Activated naive CD4-positive, alpha-beta T cell treated with anti-CD3 and anti-CD28 coated beads for 36 hours (primary cell): ENCODE data around the gene PPP1R1B. TPM values are rescaled to one million over a fixed set of nuclear protein-coding genes. Genes with fewer than 3 reads are reported as not detected.

ENCODE experiments used
- CTCF ChIA-PET: fragments of 350-600 bp; sonication (Branson Sonifier 250); formaldehyde crosslinking; loops from one replicate; lab custom pipeline; 2021; ENCODE audit warnings: antibody characterized with exemption; lab: Charles Lee
- DNase-seq: peaks from one replicate; pipeline ENCODE4 v3.0.0-alpha.2; 2020
- H3K27ac Mint-ChIP-seq: one replicate; pipeline ENCODE4 v1.8.0; 2021; ENCODE audit warnings: mild to moderate bottlenecking, mixed read lengths
- H3K27me3 Mint-ChIP-seq: one replicate; pipeline ENCODE4 v1.8.0; 2021; ENCODE audit warnings: low read depth, mixed read lengths
- H3K36me3 Mint-ChIP-seq: one replicate; pipeline ENCODE4 v1.8.0; 2021; ENCODE audit warnings: low read depth, mixed read lengths
- H3K4me1 Mint-ChIP-seq: one replicate; pipeline ENCODE4 v1.8.0; 2021; ENCODE audit warnings: low read depth, mixed read lengths
- H3K4me3 Mint-ChIP-seq: one replicate; pipeline ENCODE4 v1.8.0; 2021; ENCODE audit warnings: mild to moderate bottlenecking, moderate library complexity, mixed read lengths
- H3K9me3 Mint-ChIP-seq: one replicate; pipeline ENCODE4 v1.8.0; 2021; ENCODE audit warnings: mixed read lengths
- intact Hi-C: fragments of 100-400 bp; cut with micrococcal nuclease; formaldehyde crosslinking; loops from one replicate; pipeline ENCODE4 v1.15.1; 2023
- total RNA-seq, 2 experiments: library from RNA; stranded (reverse); gene quantifications; one replicate each; pipeline ENCODE4 v1.2.3, GENCODE V29; 2021

The PPP1R1B gene
- total RNA-seq, 2 experiments from 2014 or later = 0.14 TPM; not detected in 1

- Mint-ChIP-seq H3K9me3 (no peaks in the 10 kb centered on the region), H3K36me3 (no peaks in the 10 kb centered on the region), H3K4me3 (no peak overlapping the region), H3K4me1 (peaks cover 74% of the 10 kb centered on the region), H3K27ac (no peak overlapping the region), H3K27me3 (no peaks in the 10 kb centered on the region)
- intact Hi-C loops = no loop called here
- no peak for DNase-seq
- CTCF ChIA-PET = interaction anchor here (0.8 to 11.7 kb wide), 3 partner anchors 13 to 25 kb away, joined by 5 to 213 read pairs (median 44); partner anchors contain the start of gene TCAP
Measured at GRCh38 chr17:39640591-39641031, 13.9 kb downstream of the PPP1R1B start.

- H3K4me3 Mint-ChIP-seq = no peak overlapping the region
- H3K4me1 Mint-ChIP-seq = peaks cover 73% of the 10 kb centered on the region
- no peak for DNase-seq
- no peak overlapping the region for H3K27ac Mint-ChIP-seq
- H3K9me3 Mint-ChIP-seq = no peaks in the 10 kb centered on the region
- H3K27me3 Mint-ChIP-seq = no peaks in the 10 kb centered on the region
- no peaks in the 10 kb centered on the region for H3K36me3 Mint-ChIP-seq
- CTCF ChIA-PET = interaction anchor here (0.8 to 11.7 kb wide), 5 partner anchors 8 to 25 kb away, joined by 3 to 213 read pairs (median 5); partner anchors contain the start of gene TCAP
- intact Hi-C loops = no loop called here
Measured at GRCh38 chr17:39641097-39641496, 14.3 kb downstream of the PPP1R1B start.

GRCh38 chr17:39641883-39642282, 15.1 kb downstream of the PPP1R1B start:
- intact Hi-C loops = no loop called here

GRCh38 chr17:39642291-39643074, 15.7 kb downstream of the PPP1R1B start:
- no peak overlapping the region for H3K27ac Mint-ChIP-seq
- no peak for DNase-seq
- CTCF ChIA-PET = interaction anchor here (0.8 to 11.7 kb wide), 5 partner anchors 8 to 21 kb away, joined by 3 to 213 read pairs (median 8); no protein-coding TSS in a partner anchor
- H3K36me3 Mint-ChIP-seq = no peaks in the 10 kb centered on the region
- no peaks in the 10 kb centered on the region for H3K27me3 Mint-ChIP-seq
- no peaks in the 10 kb centered on the region for H3K9me3 Mint-ChIP-seq
- peaks cover 68% of the 10 kb centered on the region for H3K4me1 Mint-ChIP-seq
- intact Hi-C loops = no loop called here
- H3K4me3 Mint-ChIP-seq = no peak overlapping the region

More at GRCh38 chr17:39641883-39642282, 15.1 kb downstream of the PPP1R1B start:
- Mint-ChIP-seq H3K4me1 (peaks cover 68% of the 10 kb centered on the region), H3K36me3 (no peaks in the 10 kb centered on the region), H3K9me3 (no peaks in the 10 kb centered on the region), H3K27ac (no peak overlapping the region), H3K4me3 (no peak overlapping the region), H3K27me3 (no peaks in the 10 kb centered on the region)
- CTCF ChIA-PET = interaction anchor here (0.8 to 11.7 kb wide), 4 partner anchors 9 to 20 kb away, joined by 3 to 213 read pairs (median 24); no protein-coding TSS in a partner anchor
- DNase-seq = no peak

GRCh38 chr17:39643271-39643670, 16.5 kb downstream of the PPP1R1B start:
- H3K9me3 Mint-ChIP-seq = no peaks in the 10 kb centered on the region
- H3K27ac Mint-ChIP-seq = no peak overlapping the region
- no peaks in the 10 kb centered on the region for H3K27me3 Mint-ChIP-seq
- CTCF ChIA-PET = interaction anchor here (0.5 to 7.2 kb wide), 5 partner anchors 8 to 567 kb away, joined by 3 to 44 read pairs (median 5); no protein-coding TSS in a partner anchor
- no peak overlapping the region for H3K4me3 Mint-ChIP-seq
- no peak for DNase-seq
- H3K4me1 Mint-ChIP-seq = peaks cover 61% of the 10 kb centered on the region
- H3K36me3 Mint-ChIP-seq = no peaks in the 10 kb centered on the region
- intact Hi-C loops = no loop called here

- Mint-ChIP-seq H3K4me3 (no peak overlapping the region), H3K27ac (no peak overlapping the region), H3K9me3 (no peaks in the 10 kb centered on the region), H3K4me1 (peaks cover 42% of the 10 kb centered on the region), H3K36me3 (peaks cover 2% of the 10 kb centered on the region), H3K27me3 (no peaks in the 10 kb centered on the region)
- CTCF ChIA-PET = interaction anchor here (1.0 to 2.1 kb wide), 2 partner anchors 22 to 25 kb away, joined by 5 to 6 read pairs; partner anchors contain the start of gene PNMT
- intact Hi-C loops = no loop called here
- no peak for DNase-seq
Measured at GRCh38 chr17:39647256-39647655, 20.5 kb downstream of the PPP1R1B start.

- CTCF ChIA-PET = interaction anchor here (0.7 to 1.0 kb wide), 2 partner anchors 14 to 25 kb away, joined by 3 read pairs; no protein-coding TSS in a partner anchor
- Mint-ChIP-seq H3K27ac (no peak overlapping the region), H3K4me3 (no peak overlapping the region), H3K36me3 (peaks cover 2% of the 10 kb centered on the region), H3K4me1 (peaks cover 35% of the 10 kb centered on the region), H3K9me3 (no peaks in the 10 kb centered on the region), H3K27me3 (no peaks in the 10 kb centered on the region)
- no peak for DNase-seq
- intact Hi-C loops = no loop called here
Measured at GRCh38 chr17:39648616-39649366, 22.0 kb downstream of the PPP1R1B start.

GRCh38 chr17:39650121-39650579, 23.4 kb downstream of the PPP1R1B start:
- Mint-ChIP-seq H3K4me1 (peaks cover 36% of the 10 kb centered on the region), H3K27me3 (no peaks in the 10 kb centered on the region), H3K4me3 (no peak overlapping the region), H3K27ac (no peak overlapping the region), H3K9me3 (no peaks in the 10 kb centered on the region), H3K36me3 (peaks cover 2% of the 10 kb centered on the region)
- CTCF ChIA-PET = interaction anchor here (0.6 to 6.0 kb wide), 4 partner anchors 9 to 194 kb away, joined by 4 to 44 read pairs (median 4); no protein-coding TSS in a partner anchor
- DNase-seq = no peak
- intact Hi-C loops = no loop called here

- H3K36me3 Mint-ChIP-seq = peaks cover 7% of the 10 kb centered on the region
- H3K4me1 Mint-ChIP-seq = peaks cover 37% of the 10 kb centered on the region
- H3K9me3 Mint-ChIP-seq = no peaks in the 10 kb centered on the region
- H3K27me3 Mint-ChIP-seq = no peaks in the 10 kb centered on the region
- CTCF ChIA-PET = interaction anchor here (0.7 to 6.0 kb wide), 6 partner anchors 10 to 78 kb away, joined by 3 to 44 read pairs (median 10); partner anchors contain the start of genes MIEN1 and PNMT
- no peak for DNase-seq
- intact Hi-C loops = no loop called here
- H3K27ac Mint-ChIP-seq = no peak overlapping the region
- H3K4me3 Mint-ChIP-seq = no peak overlapping the region
Measured at GRCh38 chr17:39651923-39652586, 25.3 kb downstream of the PPP1R1B start.

- CTCF ChIA-PET = interaction anchor here (0.5 to 6.0 kb wide), 11 partner anchors 11 to 1342 kb away, joined by 3 to 44 read pairs (median 6); partner anchors contain the start of genes MIEN1 and STARD3
- DNase-seq = no peak
- Mint-ChIP-seq H3K4me1 (peaks cover 39% of the 10 kb centered on the region), H3K9me3 (no peaks in the 10 kb centered on the region), H3K4me3 (no peak overlapping the region), H3K27ac (no peak overlapping the region), H3K36me3 (peaks cover 7% of the 10 kb centered on the region), H3K27me3 (no peaks in the 10 kb centered on the region)
- intact Hi-C loops = no loop called here
Measured at GRCh38 chr17:39652587-39653315, 26.0 kb downstream of the PPP1R1B start.

- peaks cover 7% of the 10 kb centered on the region for H3K36me3 Mint-ChIP-seq
- no peak for DNase-seq
- intact Hi-C loops = no loop called here
- H3K4me3 Mint-ChIP-seq = no peak overlapping the region
- H3K27me3 Mint-ChIP-seq = no peaks in the 10 kb centered on the region
- no peak overlapping the region for H3K27ac Mint-ChIP-seq
- no peaks in the 10 kb centered on the region for H3K9me3 Mint-ChIP-seq
- peaks cover 44% of the 10 kb centered on the region for H3K4me1 Mint-ChIP-seq
- CTCF ChIA-PET = interaction anchor here (0.6 to 6.0 kb wide), 17 partner anchors 11 to 423 kb away, joined by 3 to 44 read pairs (median 6); partner anchors contain the start of genes MIEN1, STARD3 and TCAP
Measured at GRCh38 chr17:39653316-39653661, 26.5 kb downstream of the PPP1R1B start.
